ENCODE measurements around the gene DEFB113.

Gene DEFB113

GRCh38 chr6:49934770-49935169, 34.7 kb downstream of the DEFB113 start:
- no peak for DNase-seq

GRCh38 chr6:49933526-49933925, 35.9 kb downstream of the DEFB113 start:
- DNase-seq, result no peak

GRCh38 chr6:49929340-49929739, 40.1 kb downstream of the DEFB113 start:
- no peak for DNase-seq

GRCh38 chr6:49923826-49924225, 45.6 kb downstream of the DEFB113 start:
- no peak for DNase-seq

GRCh38 chr6:49919935-49920644, 49.3 kb downstream of the DEFB113 start:
- no peak for DNase-seq

GRCh38 chr6:49919261-49919660, 50.2 kb downstream of the DEFB113 start:
- no peak for DNase-seq

- DNase-seq, result no peak
Observed at GRCh38 chr6:49918787-49919186, 50.6 kb downstream of the DEFB113 start.

Measured in NCI-H1436 treated with DMSO at 0.1 percent for 48 hours (cell line).